HG03442 (cell line): ENCODE measurements around the gene MTCH1.

Experiments used
- ATAC-seq: cut with Tn5 transposase; IDR thresholded peaks from one replicate; pipeline ENCODE4 v1.9.1; 2021; ENCODE audit warnings: mild to moderate bottlenecking, moderate library complexity; ENCODE audit not compliant: unreplicated experiment

MTCH1 gene

DNA sequence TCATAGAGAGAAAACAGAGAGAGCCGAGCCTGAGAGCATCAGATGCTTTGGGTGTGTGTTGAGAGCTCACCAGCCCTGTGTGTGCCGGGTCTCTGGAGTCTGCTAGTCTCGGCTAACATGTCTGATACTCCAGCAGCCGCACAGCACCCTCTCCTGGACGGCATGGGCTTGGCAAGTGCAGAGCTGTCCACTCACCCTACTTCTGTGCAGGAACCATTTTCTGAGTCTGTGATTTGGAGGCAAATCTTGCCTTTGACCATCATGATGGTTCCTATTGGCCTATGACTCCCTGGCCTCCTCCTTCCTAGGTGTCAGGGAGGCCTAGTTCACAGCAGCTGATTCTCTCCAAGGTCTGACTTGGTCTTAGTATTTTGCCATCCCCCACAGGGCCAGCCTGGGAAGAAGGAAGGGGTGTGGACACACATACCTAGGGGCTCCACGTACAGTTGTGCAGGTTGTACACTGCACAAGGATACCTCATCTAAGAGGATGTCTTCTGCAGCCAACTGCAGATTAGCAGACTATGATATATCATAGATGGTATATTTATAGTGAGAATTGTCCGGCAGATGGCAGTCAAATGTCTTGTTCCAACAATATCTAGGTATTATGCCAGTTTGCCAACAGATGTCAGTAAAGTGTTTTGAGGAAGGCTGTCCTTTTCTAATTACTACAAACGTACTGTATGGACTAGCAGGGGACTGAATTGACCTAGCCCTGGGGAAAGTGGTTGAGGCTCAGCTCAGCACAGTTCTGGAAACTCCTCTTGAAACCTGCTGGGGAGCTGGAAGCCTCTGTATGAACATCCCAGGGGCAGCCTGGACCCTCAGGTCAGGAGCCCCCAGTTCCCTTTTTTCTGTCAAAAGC lies 32.4 kb upstream of the MTCH1 start:
- peak; percentile 81 for ATAC-seq

DNA sequence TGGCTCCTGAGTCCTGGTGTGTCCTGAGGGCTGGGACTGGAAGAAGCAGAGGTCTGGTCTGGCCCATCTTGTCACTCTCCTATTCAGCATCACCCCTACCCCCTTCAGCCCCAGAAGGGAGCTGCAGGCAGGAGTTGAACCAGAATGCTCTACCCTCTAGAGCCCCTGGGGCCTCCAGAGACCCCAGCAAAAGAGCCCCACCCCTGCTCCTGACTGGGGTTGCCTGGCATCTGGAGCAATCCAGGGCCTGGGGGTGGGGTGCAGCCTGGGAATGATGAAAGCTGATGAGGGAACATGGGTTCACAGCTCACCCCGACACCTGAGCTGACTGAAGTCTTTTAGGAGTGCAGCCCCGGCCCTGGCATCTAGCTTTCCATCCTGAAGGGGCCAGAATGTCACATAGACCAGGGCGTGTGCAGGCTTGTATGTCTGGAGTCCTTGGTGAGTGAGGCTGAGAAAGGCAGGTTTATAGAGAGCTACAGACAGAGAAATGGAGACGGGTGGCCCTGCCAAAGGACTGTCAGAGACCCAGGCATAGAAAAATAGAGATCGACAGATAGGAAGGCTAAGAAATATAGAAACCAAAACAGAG lies 31.7 kb upstream of the MTCH1 start:
- ATAC-seq = no peak

DNA sequence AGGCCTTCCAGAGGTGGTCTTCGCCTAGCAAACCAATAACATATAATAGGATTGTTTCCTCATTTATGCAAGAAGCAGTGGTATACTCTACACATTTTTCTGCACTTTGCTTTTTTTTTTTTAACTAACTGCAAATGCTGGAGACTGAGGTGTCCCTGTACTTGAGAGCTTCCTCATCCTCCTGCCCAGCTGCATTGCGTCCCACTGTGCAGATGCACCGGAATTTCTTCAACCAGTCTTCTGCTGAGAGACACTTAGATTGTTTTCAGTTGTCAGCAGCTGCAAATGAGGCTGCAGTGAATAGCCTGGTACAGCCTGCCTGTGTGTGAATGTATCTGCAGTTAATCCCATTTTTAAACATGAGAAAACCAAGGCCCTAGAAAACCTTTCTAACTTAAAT lies 31.0 kb upstream of the MTCH1 start:
- no peak for ATAC-seq

DNA sequence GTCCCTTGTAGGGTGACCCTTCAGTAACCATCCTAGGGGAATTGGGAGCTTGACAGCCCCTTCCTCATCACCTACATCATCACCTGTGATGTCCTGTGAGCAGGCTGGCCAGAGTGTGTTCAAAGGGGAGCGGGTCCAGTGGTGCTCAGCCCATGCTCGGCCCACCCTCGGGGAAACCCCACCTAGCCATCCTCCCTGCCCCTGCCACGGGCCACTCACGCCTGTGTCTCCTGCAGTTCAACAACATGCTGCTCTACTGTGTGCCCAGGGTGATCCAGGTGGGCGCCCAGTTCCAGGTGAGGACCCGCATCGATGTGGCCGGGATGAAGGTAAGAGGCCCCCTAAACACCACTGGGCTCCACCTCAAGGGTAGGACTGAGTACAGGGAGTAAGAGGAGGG lies 29.5 kb upstream of the MTCH1 start:
- ATAC-seq = no peak

DNA sequence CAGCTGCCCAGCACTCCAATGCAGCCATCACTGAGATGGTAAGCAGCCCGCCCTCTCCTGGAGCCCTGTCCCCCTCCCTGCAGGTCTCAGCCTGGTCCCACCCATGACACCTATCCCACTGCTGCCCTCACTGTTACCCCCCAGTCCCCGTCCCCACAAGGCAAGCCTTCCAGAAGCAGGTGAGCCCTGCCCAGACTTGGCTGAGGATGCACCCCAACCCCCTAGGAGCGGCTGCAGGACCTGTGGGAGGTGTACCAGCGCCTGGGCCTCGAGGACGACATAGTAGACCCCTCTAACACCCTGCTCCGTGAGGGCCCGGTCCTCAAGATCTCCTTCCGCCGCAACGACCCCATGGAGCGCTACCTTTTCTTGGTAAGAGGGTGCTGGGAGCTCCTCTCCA lies 28.7 kb upstream of the MTCH1 start:
- no peak for ATAC-seq

DNA sequence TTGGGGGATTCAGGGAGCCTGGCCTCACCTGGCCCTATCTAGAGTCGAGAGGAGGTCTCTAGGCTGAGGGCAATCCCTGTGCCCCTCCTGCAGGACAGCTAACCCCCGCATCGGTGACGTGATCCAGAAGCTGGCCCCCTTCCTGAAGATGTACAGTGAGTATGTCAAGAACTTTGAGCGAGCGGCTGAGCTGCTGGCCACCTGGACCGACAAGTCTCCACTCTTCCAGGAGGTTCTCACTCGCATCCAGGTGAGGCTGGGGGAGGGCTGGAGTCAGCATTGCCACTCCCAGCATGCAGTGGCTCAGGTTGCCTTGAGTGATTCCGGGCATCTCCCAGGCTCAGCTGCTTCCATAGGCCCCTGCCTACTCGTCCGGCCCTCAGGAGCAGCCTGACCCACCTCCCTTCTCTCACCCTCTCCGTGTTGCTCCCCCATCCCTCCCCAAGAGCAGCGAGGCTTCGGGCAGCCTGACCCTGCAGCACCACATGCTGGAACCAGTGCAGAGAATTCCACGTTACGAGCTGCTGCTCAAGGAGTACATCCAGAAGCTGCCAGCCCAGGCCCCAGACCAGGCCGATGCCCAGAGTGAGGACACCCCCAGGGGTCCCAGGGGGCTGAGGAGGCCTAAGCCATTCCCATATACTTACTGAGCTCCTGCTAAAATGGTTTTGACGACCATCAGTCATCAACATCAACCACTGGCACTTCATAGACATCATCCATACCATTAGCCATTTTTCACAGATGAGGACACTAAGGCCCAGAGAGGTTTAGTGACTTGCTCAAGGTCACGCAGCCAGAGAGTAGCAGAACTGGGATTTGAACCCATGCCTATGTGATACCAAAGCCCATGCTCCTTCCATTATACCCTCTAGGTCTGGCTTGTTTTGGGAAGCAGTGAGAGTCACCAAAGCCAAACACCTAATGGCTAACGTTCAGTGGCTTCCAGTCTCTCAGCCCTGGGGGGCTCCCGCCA lies 27.8 kb upstream of the MTCH1 start:
- no peak for ATAC-seq

DNA sequence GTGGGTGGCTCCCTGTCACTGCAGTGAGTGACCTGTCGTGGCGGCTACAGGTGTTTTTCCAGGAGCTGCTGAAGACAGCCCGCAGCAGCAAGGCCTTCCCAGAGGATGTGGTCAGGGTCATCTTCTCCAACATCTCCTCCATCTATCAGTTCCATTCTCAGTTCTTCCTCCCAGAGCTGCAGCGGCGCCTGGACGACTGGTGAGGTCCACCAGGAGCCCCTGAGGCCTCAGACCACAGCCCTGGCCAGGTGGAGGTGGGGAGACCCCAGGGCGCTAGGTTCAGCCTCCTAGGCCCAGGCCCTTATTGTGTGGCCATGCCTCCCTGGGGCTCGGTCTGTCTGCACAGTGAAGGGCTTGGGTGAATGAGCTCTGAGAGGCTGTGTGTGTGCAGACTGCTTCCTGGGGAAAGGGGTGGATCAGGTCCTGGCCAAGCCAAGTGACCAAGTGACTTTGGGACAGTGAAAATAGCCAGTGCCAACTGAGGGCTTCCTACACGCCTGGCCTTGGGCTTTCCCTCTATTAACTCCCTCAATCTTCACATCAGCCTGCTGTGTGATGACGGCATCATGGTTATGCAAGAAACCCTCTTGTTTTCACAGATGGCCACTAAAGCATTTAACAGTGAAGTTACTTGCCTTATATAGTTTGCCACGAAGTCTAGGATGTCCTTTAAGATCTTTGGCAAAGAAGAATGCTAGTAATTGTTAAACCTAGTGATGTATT lies 25.8 kb upstream of the MTCH1 start:
- ATAC-seq = no peak

DNA sequence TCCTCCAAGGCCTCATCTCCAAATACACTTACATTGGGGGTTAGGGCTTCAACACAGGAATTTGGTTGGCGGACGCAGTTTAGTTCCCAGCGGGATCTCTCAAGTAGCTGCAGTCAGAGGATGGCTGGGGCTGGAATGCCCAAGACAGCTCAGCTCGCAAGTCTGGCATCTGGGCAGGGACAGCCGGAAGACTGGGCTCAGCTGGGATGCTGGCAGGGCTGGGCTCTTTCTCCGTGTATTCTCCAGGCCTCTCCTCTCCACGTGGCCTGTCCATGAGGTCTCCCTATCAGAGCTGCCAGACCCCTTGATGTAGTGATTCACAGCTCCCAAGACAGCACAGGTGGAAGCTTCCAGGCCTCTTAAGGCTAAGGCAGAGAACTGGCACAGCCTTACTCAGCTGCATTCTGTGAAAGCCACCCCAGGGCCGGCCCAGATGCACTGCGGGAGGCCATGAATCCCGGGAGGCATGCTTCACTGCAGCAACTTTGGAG lies 24.5 kb upstream of the MTCH1 start:
- ATAC-seq = no peak

DNA sequence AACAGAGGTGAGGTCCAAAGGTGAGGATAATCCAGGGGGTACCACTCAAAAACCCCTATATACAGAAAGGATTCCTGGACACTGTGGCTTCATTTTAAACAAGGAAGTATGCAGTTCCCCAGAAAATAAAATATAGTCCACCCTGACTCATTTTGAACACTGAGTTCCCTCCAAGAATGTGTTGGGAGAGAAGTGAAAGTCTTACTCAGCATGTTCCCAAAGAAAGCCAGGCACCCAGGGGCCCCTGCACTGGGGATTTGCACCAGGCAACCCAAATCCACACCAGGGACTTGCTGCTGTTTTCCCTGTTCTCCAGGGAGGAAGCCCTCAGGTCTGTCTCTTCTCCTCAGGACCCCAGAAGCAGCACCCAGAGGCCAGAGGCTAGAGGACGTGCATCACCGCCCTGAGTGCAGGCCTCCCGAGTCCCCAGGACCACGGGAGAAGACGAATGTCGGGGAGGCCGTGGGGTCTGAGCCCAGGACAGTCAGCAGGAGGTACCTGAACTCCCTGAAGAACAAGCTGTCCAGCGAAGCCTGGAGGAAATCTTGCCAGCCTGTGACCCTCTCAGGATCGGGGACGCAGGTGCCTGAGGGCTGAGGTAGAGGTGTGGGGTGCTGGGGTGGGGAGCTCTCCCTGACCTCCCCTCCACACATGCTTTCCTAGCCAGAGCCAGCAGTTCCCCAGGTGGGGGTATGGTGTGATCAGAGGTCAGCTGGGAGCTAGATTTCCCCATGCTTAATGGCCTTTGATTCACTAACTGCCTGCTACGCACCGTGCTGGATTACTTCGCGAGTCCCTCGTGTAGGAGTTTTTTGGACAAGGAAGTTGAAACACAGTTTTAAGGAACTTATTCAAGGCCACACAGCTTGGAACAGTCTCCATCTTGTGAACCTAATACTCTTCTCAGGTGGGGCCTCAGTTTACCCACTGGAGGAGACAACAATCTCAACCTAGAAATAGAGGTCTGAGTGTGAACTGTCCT lies 22.8 kb upstream of the MTCH1 start:
- ATAC-seq = no peak

DNA sequence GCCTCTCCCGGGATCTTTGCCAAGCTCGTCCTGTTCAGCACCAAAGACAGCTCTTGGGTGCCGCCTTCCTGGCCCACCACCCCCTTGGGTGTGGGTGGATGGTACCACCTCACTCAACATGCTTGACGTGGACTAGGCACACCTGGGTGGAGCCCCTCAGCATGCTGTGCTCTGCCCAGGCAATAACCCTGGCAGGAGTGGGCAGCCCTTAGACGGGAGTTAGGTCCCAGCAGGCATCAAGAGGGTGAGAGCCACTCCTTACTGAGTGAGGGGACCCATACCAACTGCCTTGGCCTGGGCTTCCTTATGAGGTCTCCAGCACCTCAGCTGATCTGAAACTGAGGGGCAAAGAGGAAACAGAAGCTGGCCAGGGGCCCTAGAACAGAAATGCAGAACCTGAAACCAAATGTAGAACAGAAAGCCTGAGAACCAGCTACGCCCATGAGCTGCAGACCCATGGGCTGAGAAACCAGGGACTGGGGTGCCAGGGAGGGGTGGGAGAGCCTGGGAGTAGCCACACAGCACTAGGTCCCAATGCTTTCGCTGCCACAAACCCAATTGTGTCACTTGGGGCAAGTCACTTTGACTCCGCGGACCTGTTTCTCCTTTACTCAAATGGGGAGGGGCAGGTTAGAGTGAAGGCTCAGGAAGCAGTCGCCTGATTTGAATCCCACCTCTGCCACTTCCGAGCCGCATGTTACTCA lies 21.5 kb upstream of the MTCH1 start:
- no peak for ATAC-seq

DNA sequence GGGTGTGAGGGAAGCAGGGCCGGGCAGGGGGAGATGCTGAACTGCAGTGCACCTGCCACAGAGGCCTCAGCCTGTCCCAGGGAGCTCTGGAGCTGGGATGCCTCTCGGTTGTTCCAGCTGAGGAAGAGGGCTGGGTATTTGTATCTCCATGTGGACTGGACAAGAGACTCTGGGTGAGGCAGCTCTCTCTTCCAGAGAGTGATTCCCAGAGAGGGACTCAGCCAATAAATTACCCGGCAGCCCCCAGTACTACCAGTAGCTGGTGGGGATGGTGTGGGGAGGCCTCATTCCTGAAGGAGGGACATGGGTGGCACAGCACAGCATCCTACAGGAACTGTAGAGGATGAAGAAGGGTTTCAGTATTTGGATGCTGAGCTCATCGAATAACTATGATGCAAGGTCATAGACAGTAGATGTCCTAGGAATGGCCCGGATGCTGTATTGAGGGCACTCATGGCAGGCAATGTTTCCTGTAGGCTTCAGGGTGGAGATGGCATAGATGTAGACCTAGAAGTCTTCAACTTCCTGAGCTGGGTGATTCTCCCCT lies 20.9 kb upstream of the MTCH1 start:
- ATAC-seq = no peak

DNA sequence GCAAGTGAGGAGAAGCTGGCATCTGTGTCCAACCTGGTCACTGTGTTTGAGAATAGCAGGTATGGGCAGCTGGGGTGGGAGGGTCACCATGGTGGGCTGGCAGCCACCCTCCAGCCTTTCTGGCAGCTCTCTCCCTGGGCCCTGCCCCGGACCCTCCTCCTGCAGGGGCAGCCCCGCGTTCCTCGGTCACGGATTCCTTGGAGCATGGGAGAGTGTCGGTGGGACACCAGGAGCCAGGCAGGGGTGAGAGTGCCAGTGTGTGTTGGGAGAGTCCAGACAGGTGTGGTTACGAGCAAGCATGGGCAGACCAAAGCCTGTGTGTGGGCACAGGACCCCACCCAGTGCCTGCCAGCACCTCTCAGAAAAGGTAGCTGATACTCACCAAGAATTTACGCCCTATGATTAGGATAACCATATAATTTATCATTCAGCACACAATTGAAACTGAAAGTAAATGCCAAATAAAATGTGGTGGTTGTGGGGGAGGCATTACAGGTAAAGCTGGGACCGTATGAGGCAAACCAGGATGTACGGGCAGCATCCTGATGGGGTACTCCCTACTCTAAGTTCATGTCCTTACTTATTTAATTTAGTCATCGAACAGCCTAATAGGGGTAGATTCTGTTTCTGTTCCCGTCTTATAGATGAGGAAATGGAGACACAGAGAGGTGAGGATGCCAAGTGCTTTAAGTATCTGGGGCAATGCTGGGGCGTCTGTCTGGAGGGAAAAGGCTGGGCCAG lies 20.0 kb upstream of the MTCH1 start:
- peak; percentile 8 for ATAC-seq

DNA sequence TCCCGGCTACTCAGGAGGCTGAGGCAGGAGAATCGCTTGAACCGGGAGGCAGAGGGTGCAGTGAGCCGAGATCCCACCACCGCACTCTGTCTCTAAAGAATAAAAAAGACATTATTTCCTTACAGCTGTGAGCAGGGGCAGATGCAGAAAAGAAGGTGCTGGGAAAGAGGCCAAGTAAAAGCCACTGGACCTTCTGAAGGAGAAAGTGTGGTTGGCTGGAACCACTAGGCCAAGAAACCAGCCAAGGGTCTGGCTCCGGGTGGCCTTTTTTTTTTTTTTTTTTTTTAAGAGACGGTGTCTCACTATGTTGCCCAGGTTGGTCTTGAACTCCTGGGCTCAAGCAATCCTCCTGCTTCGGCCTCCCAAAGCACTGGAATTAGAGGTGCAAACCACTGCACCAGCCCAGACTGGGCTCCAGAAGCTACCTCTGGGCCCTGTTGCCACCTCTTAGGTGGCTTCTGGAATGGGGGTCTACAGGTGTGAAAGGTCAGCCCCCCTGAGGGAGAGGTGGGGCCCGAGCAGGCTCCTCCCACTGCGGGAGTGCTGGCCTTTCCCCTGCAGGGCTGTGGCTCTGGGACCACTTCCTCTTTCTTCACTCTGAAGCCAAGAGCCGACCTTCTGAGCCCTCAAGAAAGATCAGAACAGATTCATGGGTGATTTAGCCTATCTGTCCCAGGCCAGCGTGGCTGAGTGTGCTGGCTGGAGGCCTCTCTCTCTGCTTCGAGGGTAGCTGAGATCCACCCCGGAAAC lies 19.2 kb upstream of the MTCH1 start, which contains the start of gene FGD2:
FGD2 (plus strand) TSS at position 595 of the 750 bp plus-strand sequence. CDS start 163 bp downstream, outside the sequence.
- peak; percentile 57 for ATAC-seq

DNA sequence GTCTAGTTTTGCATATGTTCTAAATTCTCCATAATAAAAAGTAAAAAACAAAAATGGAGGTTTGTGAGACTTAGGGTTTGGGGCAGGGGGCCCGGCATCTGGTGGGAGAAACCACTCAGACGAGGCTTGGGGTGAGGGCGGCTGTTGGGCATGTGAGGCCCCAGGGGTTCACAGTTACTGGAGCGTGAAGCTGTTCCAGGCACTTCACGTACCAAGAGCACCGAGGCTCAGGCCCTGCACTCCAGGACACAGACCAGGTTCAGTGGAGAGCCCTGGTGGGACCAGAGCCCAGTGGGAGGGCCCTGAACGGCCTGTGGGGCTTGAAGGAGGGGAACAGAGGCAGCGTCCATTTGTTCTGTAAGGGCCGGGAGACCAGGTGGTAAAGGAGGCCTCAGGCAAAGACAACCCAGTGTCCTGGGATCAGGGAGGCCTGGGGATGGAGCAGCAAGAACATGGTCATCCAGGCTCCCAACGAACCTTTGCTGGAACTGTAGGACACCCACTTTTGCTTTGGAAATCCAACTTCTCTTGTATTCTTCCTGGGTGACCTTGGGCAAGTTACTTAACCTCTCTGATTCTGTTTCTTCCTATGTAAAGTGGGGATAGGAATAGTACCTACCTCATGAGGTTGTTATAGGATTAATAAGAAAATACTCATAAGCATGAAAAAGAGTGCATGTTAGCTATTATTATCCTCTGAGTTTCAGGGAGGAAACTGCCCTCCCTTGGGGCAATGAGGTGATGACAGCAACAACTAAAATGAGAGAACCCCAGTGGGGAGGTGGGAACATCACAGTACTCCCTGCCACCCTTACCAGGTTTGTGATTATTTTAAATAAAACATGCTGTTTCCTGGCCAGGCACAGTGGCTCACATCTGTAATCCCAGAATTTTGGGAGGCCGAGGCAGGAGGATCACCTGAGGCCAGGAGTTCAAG lies 18.3 kb upstream of the MTCH1 start:
- ATAC-seq = no peak

DNA sequence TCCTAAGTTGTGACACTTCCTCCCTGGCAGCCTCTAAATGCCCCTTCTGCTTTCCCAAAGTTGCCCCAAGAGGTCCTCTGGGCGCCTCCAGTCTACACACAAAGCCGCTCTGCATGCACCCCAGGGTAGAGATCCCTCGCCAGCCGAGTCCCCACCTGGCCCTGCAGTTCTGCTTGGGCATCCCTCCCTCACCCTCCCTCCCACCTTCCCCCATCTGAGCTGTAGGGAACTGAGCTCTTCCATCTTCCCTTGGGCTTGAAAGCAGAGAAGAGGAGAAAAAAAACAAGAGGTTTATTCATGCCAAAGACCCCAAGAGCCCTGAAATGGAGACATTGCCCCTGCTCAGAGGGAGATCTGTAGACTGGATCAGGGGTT lies 13.7 kb upstream of the MTCH1 start:
- no peak for ATAC-seq
